GM12864 (cell line): ENCODE data around the gene TBC1D14.
A peak's percentile ranks its signal among the peaks of the same experiment; 100 is the strongest.

Experiments used
- DNase-seq: peaks from one replicate; pipeline ENCODE4 v3.0.0-alpha.2; 2011; ENCODE audit warnings: low read depth
- H3K4me3 ChIP-seq: 2 replicates; pipeline ENCODE4 v1.5.1; 2011; ENCODE audit warnings: mild to moderate bottlenecking, low read depth, low read length, control low read depth
- TF ChIP-seq, protein P1 (sequence below): IDR thresholded peaks from 2 replicates; pipeline ENCODE4 v1.5.1; 2011; ENCODE audit warnings: low read depth, mild to moderate bottlenecking, moderate library complexity, low read length, control low read depth, inconsistent platforms; ENCODE audit errors: missing control alignments

Gene TBC1D14, protein sequence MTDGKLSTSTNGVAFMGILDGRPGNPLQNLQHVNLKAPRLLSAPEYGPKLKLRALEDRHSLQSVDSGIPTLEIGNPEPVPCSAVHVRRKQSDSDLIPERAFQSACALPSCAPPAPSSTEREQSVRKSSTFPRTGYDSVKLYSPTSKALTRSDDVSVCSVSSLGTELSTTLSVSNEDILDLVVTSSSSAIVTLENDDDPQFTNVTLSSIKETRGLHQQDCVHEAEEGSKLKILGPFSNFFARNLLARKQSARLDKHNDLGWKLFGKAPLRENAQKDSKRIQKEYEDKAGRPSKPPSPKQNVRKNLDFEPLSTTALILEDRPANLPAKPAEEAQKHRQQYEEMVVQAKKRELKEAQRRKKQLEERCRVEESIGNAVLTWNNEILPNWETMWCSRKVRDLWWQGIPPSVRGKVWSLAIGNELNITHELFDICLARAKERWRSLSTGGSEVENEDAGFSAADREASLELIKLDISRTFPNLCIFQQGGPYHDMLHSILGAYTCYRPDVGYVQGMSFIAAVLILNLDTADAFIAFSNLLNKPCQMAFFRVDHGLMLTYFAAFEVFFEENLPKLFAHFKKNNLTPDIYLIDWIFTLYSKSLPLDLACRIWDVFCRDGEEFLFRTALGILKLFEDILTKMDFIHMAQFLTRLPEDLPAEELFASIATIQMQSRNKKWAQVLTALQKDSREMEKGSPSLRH

DNA sequence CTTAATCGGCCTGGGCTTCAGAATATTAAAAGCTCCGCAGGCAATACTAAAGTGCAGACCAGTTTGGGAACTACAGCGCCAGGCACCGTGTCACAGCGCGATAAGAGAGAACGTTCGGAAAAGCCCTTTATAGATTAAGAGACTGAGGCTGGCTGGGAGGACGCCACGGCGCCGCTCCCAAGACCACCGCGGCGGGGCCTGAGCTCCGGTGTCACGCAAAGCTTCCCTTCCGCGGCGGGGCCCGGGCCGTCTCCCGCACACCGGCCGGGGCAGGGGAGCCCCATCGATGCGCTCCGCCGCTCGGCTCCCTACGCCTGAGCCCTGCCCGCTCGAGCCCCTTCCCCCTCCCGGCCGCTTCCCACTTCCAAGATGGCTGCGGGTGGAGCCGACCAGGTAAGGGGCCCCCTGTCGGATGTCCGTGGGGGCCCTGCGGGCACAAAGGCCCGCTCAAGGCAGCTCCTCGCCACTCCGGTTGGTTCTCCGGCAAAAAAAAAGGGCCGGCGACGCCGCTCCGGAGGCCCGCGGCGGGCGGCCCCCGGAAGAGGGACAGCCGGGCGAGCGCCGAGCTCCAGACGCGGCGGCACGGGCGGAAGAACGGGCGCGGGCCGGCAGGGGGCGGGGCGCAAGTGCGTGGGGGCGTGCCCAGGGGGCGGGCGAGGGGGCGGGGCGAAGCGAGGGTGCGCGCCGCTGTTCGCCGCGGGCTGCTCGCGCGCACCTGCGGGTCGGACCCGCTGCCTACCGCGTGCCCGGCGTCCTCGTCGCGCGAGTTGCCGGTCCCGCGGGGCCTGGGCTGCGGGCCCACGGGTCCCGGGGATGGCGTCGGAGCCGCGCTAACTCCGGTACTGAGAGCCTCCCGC, at the start of gene TBC1D14:
Gene TBC1D14 (plus strand): TSS at position 714 of the 857 bp plus-strand sequence. CDS start 13,564 bp downstream, outside the sequence.
- no peak for DNase-seq
- TF ChIP-seq, protein P1, sequence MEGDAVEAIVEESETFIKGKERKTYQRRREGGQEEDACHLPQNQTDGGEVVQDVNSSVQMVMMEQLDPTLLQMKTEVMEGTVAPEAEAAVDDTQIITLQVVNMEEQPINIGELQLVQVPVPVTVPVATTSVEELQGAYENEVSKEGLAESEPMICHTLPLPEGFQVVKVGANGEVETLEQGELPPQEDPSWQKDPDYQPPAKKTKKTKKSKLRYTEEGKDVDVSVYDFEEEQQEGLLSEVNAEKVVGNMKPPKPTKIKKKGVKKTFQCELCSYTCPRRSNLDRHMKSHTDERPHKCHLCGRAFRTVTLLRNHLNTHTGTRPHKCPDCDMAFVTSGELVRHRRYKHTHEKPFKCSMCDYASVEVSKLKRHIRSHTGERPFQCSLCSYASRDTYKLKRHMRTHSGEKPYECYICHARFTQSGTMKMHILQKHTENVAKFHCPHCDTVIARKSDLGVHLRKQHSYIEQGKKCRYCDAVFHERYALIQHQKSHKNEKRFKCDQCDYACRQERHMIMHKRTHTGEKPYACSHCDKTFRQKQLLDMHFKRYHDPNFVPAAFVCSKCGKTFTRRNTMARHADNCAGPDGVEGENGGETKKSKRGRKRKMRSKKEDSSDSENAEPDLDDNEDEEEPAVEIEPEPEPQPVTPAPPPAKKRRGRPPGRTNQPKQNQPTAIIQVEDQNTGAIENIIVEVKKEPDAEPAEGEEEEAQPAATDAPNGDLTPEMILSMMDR: peak; percentile 4
- H3K4me3 ChIP-seq: peak within 1 kb of the TSS; percentile 59

DNA sequence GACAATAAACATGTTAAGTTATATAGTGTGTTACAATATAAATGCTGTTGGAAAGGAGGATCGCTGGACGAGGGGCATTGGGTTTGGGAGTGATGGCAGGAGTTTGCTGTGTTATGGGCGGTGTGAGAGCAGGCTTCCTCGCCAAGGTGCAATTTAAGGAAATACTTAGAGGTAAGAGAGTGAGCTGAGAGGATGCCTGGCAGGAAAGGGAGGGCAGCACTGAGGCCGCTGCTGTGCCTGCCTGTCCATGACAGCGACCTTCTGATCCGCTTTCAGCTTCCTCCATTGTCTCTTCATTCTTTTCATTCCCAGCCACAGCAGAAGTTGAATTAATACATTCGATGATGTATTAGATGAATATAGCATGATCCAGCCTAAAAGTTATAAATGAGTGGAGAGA, 41.2 kb upstream of the TBC1D14 start:
- no peak overlapping the region for H3K4me3 ChIP-seq
- DNase-seq: no peak
- TF ChIP-seq, protein P1: no peak

DNA sequence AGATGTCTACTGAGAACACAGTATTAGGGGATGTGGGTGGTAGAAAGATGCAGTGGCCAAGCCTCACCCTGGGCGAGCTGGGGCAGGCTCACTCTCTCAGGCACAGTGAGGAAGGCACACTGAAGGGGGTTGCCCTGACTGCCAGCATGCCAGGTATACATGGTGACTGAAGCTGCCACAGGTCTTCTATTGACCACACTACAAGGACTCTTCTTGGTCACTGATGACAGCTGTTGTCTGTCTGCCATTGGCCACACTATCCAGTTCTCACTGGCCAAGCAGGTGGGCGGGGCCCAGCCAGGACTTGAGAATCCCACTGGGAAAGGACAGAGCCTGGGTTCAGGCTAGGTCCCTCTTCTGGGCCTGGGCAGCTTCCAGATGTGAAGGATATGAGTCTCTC, 39.7 kb upstream of the TBC1D14 start:
- TF ChIP-seq, protein P1: no peak
- DNase-seq: no peak
- no peak overlapping the region for H3K4me3 ChIP-seq

DNA sequence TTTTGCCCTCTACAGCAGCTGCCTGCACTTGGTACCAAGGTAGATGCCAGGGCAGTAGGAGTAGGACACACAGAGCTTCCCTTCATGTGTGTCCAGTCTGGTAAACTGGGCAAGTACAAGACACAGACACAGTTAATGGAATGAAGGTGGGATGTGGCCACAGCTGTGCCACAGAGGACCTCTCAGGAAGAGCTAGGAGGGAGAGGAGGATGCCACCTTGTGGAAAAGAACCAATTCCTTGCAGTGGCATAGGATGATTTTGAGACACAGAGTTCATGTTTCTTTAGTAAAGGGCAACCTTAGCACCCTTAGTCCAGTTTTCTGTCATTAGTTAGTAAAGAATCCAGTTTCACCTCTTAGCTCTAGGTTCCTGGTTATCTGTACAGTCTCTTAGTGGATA, 36.3 kb upstream of the TBC1D14 start:
- DNase-seq: no peak
- TF ChIP-seq, protein P1: no peak
- no peak overlapping the region for H3K4me3 ChIP-seq

DNA sequence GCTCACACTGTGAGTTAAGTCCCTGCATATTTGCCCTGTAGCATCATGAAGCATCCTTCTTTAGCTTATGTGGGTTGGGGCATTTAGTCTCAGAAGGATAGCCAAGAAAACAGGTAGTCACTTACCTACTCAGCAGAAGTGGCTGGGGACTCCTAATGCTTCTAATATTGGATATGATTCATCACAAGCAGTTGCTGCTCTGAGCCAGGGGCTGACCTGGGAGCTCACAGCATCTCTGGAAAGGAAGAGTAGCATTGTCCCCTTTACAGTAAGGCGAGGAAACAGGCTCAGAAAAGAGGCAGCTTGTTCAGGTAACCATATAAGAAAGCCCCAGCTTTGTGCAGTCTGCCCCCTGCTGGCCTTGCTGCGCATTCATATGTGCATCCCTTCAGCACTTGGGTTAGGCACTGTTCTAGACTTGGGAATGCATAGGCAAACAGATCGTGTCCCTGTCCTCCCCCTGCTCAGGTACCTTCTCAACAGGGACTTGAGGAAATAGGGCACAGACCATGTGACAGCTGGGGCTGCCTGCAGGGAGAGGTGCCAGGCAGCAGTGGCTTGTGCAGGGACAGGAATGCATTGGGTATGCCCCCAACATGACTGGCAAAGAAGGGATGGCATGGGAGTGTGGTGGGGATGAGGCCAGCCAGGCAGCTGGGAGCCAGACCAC, 35.7 kb upstream of the TBC1D14 start:
- H3K4me3 ChIP-seq: no peak overlapping the region
- TF ChIP-seq, protein P1: peak; percentile 95
- DNase-seq: peak; percentile 33

DNA sequence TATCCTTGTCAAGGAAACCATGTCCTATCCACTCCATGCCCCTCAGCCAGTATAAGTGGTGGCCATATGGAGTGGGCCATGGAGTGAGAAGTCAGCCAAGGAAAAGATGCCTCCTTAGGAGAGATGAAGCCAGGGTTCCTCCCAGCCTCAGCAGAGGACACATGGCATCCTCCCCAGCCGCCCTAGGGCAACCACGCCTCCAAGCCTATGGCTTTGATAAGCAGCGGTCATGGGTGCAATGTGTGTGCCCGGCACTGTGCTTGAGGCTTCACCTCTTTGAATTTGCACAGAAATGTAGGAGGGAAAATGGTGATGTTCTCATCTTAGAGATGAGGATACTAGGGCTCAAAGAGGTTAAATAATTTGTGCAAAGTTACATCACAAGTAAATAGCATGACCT, 34.6 kb upstream of the TBC1D14 start:
- DNase-seq: no peak
- TF ChIP-seq, protein P1: no peak

More for the DNA sequence above, 34.6 kb upstream of the TBC1D14 start:
- H3K4me3 ChIP-seq: no peak overlapping the region
